ENCODE results near the gene VPS37D. TPM values are rescaled to one million over a fixed set of nuclear protein-coding genes. Genes with fewer than 3 reads are reported as not detected.
"Not testable (repeated sequence)": the region's sequence is repeated elsewhere in the genome, so short reads cannot be mapped to it uniquely, and the experiment has no call there.

Gene VPS37D
- total RNA-seq (2014; rRNA removed; shearing (Covaris generic)) = 4.7 and 6.2 TPM in 2 replicates
- 1.9 and 2.3 TPM in 2 replicates for polyA plus RNA-seq (2015; cell fraction: cytosol; rRNA removed)
- 0.74 and 0.76 TPM in 2 replicates for polyA plus RNA-seq (2015; cell fraction: nucleus; rRNA removed)

DNA sequence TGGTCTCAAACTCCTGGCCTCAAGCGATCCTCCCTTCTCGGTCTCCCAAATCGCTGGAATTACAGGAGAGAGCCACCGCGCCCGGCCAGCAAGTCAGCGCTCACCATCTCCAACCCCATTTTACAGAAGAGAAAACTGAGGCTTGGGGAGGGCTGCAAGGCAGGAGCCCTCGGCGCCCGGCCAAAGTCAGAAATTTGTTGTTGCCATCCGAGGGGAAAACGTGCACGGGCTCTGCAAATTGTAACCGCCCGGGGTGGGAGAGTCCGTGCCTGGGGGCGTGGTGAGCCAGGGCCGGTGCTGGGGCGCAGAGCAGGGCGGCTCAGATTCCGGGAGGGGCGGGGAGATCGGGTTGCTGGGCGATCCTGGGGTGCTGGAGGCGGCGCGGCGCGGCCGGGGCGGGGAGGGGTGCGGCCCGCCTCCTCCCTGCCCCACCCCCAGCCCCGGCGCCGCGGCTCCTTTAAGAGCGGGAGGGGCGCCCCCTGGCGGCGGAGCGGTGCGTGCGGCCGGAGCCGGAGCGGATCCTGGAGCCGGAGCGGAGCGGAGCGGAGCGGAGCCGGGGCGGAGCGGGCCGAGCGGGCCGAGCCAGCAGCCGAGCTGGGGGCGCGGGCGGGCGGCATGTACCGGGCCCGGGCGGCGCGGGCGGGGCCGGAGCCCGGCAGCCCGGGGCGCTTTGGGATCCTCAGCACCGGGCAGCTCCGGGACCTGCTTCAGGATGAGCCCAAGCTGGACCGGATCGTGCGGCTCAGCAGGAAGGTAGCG is at the start of gene VPS37D:
Gene VPS37D, plus strand, starts transcription at position 488 of the 759 bp plus-strand sequence. Its CDS starts 128 bp downstream, at position 616.
- DNase-seq (ENCODE audit: low read depth) = peak; percentile 72

GRCh38 chr7:73618538-73618937 is 49.1 kb upstream of the VPS37D start:
- DNase-seq (ENCODE audit: low read depth) = no peak

GRCh38 chr7:73619394-73619793 is 48.2 kb upstream of the VPS37D start:
- not testable (repeated sequence) for DNase-seq (ENCODE audit: low read depth)

GRCh38 chr7:73621168-73622063 is 46.2 kb upstream of the VPS37D start:
- no peak for DNase-seq (ENCODE audit: low read depth)

GRCh38 chr7:73622527-73622908 is 45.1 kb upstream of the VPS37D start:
- no peak for DNase-seq (ENCODE audit: low read depth)

- DNase-seq (ENCODE audit: low read depth) = no peak
Observed at GRCh38 chr7:73622909-73623797, 44.5 kb upstream of the VPS37D start.

DNA sequence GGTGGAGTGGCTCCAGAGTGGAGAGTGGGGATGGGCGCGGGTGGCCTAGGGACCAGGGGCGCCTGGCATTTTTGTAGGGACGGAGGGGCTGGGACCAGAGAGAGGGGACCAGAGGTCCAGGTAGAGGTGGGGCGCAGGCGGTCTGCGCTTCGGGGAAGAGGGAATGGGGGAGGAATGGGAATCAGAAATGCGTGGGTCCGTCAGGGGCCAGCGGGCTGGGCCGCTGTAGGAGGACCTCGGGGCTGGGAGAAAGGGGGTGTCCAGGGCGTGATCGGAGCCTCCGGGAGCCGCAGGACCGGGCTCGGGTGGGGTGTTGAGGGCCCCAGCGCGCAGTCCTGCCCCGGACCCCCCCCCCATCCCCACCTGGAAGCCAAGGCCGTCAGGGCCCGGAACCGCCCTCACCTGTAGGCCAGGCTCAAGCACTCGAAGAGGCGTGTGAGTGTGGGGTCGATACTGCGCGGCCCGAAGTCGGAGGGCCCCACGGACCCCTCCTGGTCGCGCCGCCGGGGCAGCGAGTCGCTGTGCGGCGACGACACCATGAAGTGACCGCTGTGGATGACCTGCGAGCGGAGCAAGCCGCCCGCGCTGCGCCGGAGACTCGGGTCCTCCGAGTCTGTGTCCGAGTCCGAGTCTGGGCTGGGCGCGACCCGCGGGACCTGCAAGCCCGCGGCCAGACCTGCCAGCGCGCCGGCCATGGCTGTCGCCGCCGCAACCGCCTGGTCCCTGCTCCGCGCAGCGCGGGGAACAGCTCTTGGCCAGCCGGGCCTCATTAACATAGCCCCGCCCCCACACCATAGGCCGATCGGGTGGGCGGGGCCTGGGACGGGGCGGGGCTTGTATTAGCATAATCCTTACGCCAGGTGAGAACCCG is 43.6 kb upstream of the VPS37D start, which contains the start of gene MLXIPL:
Gene MLXIPL, minus strand, starts transcription at position 725 of the 871 bp plus-strand sequence. Its CDS starts 30 bp downstream, at position 695.
- no peak for DNase-seq (ENCODE audit: low read depth)

DNA sequence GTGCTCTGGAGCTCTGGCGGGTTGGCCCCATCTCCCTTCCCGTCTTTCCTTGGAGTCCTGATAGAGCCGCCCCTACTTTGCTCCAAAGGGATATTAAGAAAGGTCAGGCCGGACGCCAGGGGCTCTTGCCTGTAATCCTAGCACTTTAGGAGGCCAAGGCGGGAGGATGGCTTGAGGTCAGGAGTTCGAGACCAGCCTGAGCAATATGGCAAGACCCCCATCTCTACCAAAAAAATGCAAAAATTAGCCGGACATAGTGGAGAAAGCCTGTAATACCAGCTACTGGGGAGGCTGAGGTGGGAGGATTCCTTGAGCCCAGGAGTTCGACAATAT is 43.0 kb upstream of the VPS37D start:
- DNase-seq (ENCODE audit: low read depth) = no peak

DNA sequence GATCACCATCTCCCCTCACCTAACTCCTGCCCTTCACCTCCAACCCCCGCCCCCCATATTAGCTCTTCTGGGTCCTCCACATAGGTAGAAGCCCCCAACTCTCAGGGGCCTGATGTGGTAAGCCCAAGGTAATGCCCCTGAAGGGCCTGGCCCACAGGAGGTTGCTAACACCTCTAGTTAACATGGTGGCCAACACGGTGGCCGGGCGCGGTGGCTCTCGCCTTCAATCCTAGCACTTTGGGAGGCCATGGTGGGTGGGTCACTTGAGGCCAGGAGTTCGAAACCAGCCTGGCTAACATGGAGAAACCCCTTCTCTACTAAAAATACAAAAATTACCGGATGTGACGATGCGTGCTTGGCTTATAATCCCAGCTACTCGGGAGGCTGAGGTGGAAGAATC is 42.4 kb upstream of the VPS37D start:
- DNase-seq (ENCODE audit: low read depth) = no peak

DNA sequence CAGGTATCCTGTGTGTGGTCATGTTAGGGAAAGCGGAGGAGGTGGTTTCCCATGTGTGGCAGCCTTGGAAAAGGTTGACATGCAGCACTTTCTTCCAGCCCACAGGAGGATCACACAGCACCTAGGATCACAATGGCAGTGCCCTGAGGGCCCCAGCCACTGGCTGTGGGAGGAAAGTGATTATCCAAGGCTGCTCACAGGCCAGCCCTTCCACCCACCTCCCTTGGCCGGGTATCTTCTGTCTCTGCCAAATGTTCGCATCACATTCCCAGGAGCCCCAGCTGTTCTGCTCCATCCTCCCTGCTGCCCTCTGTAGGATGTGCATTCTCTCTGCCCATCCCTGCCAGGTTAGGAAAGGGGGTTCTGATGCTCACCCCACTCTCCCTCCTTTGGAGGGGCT is 40.8 kb upstream of the VPS37D start:
- no peak for DNase-seq (ENCODE audit: low read depth)

DNA sequence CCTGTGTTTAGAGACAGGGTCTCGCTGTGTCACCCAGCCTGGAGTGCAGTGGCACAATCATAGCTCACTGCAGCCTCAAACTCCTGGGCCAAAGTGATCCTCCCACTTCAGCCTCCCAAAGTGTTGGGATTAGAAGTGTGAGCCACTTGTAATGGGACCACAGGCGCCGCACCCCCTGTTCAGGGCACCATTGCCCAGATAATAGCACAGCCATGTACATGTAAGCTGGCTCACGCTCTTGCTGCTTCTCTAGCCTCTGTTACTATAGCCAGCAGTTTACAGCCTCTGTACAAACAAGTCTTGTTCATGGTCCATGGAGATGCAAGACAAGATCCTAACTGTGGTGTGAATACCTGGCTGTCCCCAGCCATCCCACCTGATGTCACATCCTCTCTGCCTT is 39.1 kb upstream of the VPS37D start:
- DNase-seq (ENCODE audit: low read depth) = no peak

- no peak for DNase-seq (ENCODE audit: low read depth)
Observed at GRCh38 chr7:73631558-73631957, 36.1 kb upstream of the VPS37D start.

GRCh38 chr7:73633323-73633722 is 34.3 kb upstream of the VPS37D start:
- no peak for DNase-seq (ENCODE audit: low read depth)

GRCh38 chr7:73633844-73634243 is 33.8 kb upstream of the VPS37D start:
- DNase-seq (ENCODE audit: low read depth) = no peak

GRCh38 chr7:73635428-73636200 is 32.0 kb upstream of the VPS37D start:
- DNase-seq (ENCODE audit: low read depth) = no peak

- no peak for DNase-seq (ENCODE audit: low read depth)
Observed at GRCh38 chr7:73638911-73639310, 28.7 kb upstream of the VPS37D start.

DNA sequence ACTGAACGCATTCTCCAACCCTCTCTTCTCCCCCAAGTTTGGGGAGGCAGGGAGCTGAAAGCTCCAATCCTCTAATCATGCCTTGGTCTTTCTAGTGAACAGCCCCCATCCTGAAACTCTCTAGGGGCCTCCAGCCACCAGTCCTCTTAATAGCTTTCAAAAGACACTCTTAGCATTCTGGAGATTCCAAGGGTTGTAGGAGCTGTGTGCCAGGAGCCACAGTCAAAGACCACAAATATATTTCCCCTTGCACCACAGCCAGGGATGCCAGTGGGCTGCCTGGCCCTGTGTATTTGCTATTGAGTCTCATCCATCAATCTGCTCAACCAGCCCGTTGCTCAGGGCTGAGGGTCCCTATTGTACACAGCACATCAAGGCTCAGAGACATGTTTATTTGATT is 24.8 kb upstream of the VPS37D start:
- DNase-seq (ENCODE audit: low read depth) = no peak

DNA sequence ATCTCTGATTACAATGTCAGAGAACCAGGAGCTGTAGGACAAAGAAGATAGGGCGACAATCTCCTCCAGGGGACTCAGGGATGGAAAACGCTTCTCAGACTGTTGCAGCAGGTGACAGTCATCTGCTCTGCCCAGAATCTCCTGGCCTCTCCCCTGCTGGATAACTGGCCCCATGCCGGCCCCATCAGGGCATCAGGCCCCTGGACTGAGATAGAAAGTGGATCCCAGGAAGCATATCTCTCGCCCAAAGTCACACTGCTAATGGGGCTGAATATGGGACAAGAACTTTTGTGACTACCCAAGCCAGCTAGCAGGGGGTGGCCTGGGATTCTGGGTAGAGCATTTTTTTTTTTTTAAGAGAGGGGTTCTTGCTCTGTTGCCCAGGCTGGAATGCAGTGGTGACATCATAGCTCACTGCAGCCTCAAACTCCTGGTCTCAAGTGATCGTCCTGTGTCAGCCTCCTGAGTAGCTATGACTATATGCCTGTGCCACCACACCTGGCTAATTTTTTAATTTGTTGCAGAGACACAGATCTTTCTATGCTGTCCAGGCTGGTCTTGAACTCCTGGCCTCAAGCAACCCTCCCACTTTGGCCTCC is 22.8 kb upstream of the VPS37D start:
- no peak for DNase-seq (ENCODE audit: low read depth)

DNA sequence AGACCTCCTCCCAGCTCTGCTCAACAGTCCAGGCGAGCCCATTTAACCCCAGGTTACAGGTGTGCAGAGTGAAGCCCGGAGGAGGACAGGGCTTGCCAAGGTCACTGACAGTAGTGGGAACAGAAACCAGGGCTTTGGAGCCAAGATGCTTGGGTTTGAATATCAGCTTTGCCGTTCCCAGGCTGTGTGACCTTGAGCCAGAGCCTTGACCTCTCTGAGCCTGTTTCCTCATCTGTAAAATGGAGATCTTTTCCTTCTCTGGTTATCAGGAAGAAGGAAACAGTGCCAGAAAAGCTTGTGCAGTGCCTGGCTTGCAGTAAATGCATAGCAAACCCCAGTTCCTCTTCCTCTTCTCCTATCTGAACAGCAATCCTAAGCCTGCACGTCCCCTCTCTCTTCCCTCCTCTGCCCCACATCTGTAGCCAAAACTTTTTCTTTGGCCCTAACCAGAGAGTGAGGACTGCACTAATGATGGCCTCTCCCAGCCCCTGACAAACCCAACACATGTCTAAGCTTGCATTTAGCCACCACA is 21.9 kb upstream of the VPS37D start:
- DNase-seq (ENCODE audit: low read depth) = no peak
